Endothelial cell of umbilical vein (primary cell): Measurements from ENCODE around the gene FEN1. TPM values are rescaled to one million over a fixed set of nuclear protein-coding genes. Genes with fewer than 3 reads are reported as not detected.
A peak's percentile ranks its signal among the peaks of the same experiment; 100 is the strongest.

Source experiments
- BruUV-seq: library from RNA; stranded (reverse); fragments of 400-500 nt; replicated peaks from 2 replicates; lab custom pipeline; 2021; lab: Mats Ljungman, UMichigan
- CTCF ChIA-PET: fragments of 300-600, 350-600 bp; sonication (Branson Sonifier 250); formaldehyde crosslinking; loops from one replicate; lab custom pipeline; 2021; ENCODE audit warnings: antibody characterized with exemption, inconsistent platforms; lab: Charles Lee
- POLR2A ChIA-PET: fragments of 300-600, 350-600 bp; sonication (Branson Sonifier 250); formaldehyde crosslinking; loops from one replicate; lab custom pipeline; 2021; ENCODE audit warnings: antibody characterized with exemption, inconsistent platforms; lab: Charles Lee
- DNase-seq: peaks from one replicate; pipeline ENCODE4 v3.0.0-alpha.2; 2011; ENCODE audit warnings: low read depth, low spot score
- FAIRE-seq: peaks from 2 replicates; lab custom pipeline; 2011; peaks lifted over from hg19 to GRCh38; lab: Jason Lieb, UNC
- H2AFZ ChIP-seq: 2 replicates; pipeline ENCODE4 v1.6.0; 2012; ENCODE audit warnings: low read depth, low read length, control low read depth, inconsistent platforms
- H3K27ac ChIP-seq: 2 replicates; pipeline ENCODE4 v1.5.1; 2011; ENCODE audit warnings: low read depth, mild to moderate bottlenecking, control low read depth, low read length, moderate library complexity; ENCODE audit not compliant: insufficient read depth
- H3K27me3 ChIP-seq, 2 experiments: 2 replicates each; pipeline versions ENCODE4 v1.6.0 to v1.6.1; 2011; ENCODE audit warnings: low read length in 2 of 2, mixed read lengths in 1 of 2; ENCODE audit not compliant: control insufficient read depth in 2 of 2, insufficient read depth in 2 of 2
- H3K36me3 ChIP-seq, 2 experiments: 2 replicates in 1 of 2; 3 replicates in 1 of 2; pipeline ENCODE4 v1.5.1; 2011; ENCODE audit warnings: low read length in 2 of 2, mild to moderate bottlenecking in 1 of 2, moderate library complexity in 1 of 2; ENCODE audit not compliant: control insufficient read depth in 2 of 2, insufficient read depth in 2 of 2; ENCODE audit errors: extremely low read depth in 1 of 2
- H3K4me1 ChIP-seq: 3 replicates; pipeline ENCODE4 v1.5.1; 2011; ENCODE audit warnings: mild to moderate bottlenecking, low read length; ENCODE audit not compliant: control insufficient read depth, insufficient read depth; ENCODE audit errors: extremely low read depth
- H3K4me2 ChIP-seq: 2 replicates; pipeline ENCODE4 v1.6.1; 2011; ENCODE audit warnings: low read length, control low read depth, mixed read lengths; ENCODE audit not compliant: insufficient read depth
- H3K4me3 ChIP-seq, 3 experiments: fragments of 200-600 bp in 1 of 3; sonication (generic), shearing (Covaris generic) in 1 of 3; replicated peaks in 1 of 3; 2 replicates each; pipeline ENCODE4 v1.5.1; 2011 to 2016; ENCODE audit warnings: control low read depth in 3 of 3, low read length in 3 of 3, mild to moderate bottlenecking in 2 of 3, inconsistent platforms in 1 of 3, low read depth in 1 of 3, moderate library complexity in 1 of 3; ENCODE audit not compliant: insufficient read depth in 1 of 3
- H3K79me2 ChIP-seq: 2 replicates; pipeline ENCODE4 v1.6.0; 2012; ENCODE audit warnings: low read length, inconsistent platforms; ENCODE audit not compliant: control insufficient read depth, insufficient read depth
- H3K9ac ChIP-seq: replicated peaks from 2 replicates; pipeline ENCODE3; 2011; ENCODE audit warnings: low read length, control low read depth; ENCODE audit not compliant: insufficient read depth; ENCODE audit errors: extremely low read depth
- H3K9me1 ChIP-seq: replicated peaks from 3 replicates; pipeline ENCODE4 v1.6.0; 2011; ENCODE audit warnings: mild to moderate bottlenecking, low read length; ENCODE audit not compliant: control insufficient read depth, insufficient read depth; ENCODE audit errors: extremely low read depth
- H3K9me3 ChIP-seq: replicated peaks from 2 replicates; pipeline ENCODE4 v1.5.1; 2012; ENCODE audit warnings: low read length, inconsistent platforms; ENCODE audit not compliant: control insufficient read depth, insufficient read depth
- H4K20me1 ChIP-seq: replicated peaks from 2 replicates; pipeline ENCODE3; 2011; ENCODE audit warnings: mild to moderate bottlenecking, low read length; ENCODE audit not compliant: control insufficient read depth, insufficient read depth; ENCODE audit errors: extremely low read depth
- EZH2 ChIP-seq: IDR thresholded peaks from 2 replicates; pipeline ENCODE4 v1.6.1; 2012; ENCODE audit warnings: borderline replicate concordance, low read depth, mild to moderate bottlenecking, moderate library complexity, low read length, inconsistent platforms; ENCODE audit not compliant: severe bottlenecking
- FOS ChIP-seq: IDR thresholded peaks from 2 replicates; pipeline ENCODE4 v1.6.1; 2011; ENCODE audit warnings: mild to moderate bottlenecking, low read length, moderate library complexity, borderline replicate concordance; ENCODE audit not compliant: insufficient read depth
- GATA2 ChIP-seq: IDR thresholded peaks from 2 replicates; pipeline ENCODE4 v1.7.0; 2011; ENCODE audit warnings: low read depth, mild to moderate bottlenecking, moderate library complexity, mixed read lengths, low read length; ENCODE audit not compliant: insufficient read length, insufficient read depth
- JUN ChIP-seq: IDR thresholded peaks from 2 replicates; pipeline ENCODE4 v1.6.1; 2011; ENCODE audit warnings: borderline replicate concordance, low read depth; ENCODE audit not compliant: insufficient read length, insufficient read depth
- MYC ChIP-seq: IDR thresholded peaks from one replicate; pipeline ENCODE4 v1.6.1; 2011; ENCODE audit warnings: mild to moderate bottlenecking, low read depth, low read length
- POLR2A ChIP-seq: IDR thresholded peaks from 2 replicates; pipeline ENCODE4 v1.6.1; 2012; ENCODE audit warnings: low read depth, mild to moderate bottlenecking, control low read depth, low read length
- POLR2AphosphoS5 ChIP-seq: IDR thresholded peaks from 2 replicates; pipeline ENCODE4 v1.6.1; 2012; ENCODE audit warnings: low read depth, mild to moderate bottlenecking, control low read depth, low read length, moderate library complexity; ENCODE audit not compliant: insufficient read depth
- dilution Hi-C: fragments of 300-500 bp; cut with MboI; formaldehyde crosslinking; loops from one replicate; pipeline ENCODE4 v1.15.0; 2019; ENCODE audit warnings: low sequenced_read_pairs; ENCODE audit not compliant: extremely low pct_ligation_motif_present
- intact Hi-C: fragments of 100-400 bp; cut with micrococcal nuclease; formaldehyde crosslinking; loops from one replicate; pipeline ENCODE4 v1.10.0; 2022
- polyA plus RNA-seq, 4 experiments: library from polyadenylated mRNA; depleted of rRNA in 3 of 4; stranded (reverse) in 3 of 4; unstranded in 1 of 4; fragments of >200 nt; gene quantifications; 2 replicates each; pipeline versions ENCODE4 v1.2.1 to v1.2.3, GENCODE V29; 2011 to 2012; ENCODE audit warnings: missing spikeins in 1 of 4
- total RNA-seq: library from RNA; stranded (reverse); gene quantifications from 2 replicates; pipeline ENCODE4 v1.2.3, GENCODE V29; 2021
- TF ChIP-seq, protein P1 (sequence below), 2 donors: IDR thresholded peaks; 1 replicate in 1 of 2; 2 replicates in 1 of 2; pipeline ENCODE4 v1.5.1; 2011; ENCODE audit warnings: low read length in 2 of 2, mild to moderate bottlenecking in 2 of 2, moderate library complexity in 2 of 2, control low read depth in 1 of 2, inconsistent platforms in 1 of 2, low read depth in 1 of 2; ENCODE audit not compliant: insufficient read depth in 1 of 2; ENCODE audit errors: extremely low read depth in 1 of 2
- TF ChIP-seq, protein P2 (sequence below): IDR thresholded peaks from 2 replicates; pipeline ENCODE4 v1.6.1; 2011; ENCODE audit not compliant: insufficient read depth, insufficient read length

FEN1 gene
- total and polyA plus RNA-seq, 2 donors (not counting 3 experiments of a cell fraction or from before 2014, with no cell fraction given): 29.3 to 60.5 TPM

DNA sequence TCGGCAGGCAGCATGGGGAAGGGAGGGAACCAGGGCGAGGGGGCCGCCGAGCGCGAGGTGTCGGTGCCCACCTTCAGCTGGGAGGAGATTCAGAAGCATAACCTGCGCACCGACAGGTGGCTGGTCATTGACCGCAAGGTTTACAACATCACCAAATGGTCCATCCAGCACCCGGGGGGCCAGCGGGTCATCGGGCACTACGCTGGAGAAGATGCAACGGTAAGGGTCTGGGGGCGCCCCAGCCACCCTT lies 35.6 kb downstream of the FEN1 start:
- Histone ChIP-seq H3K4me3 (peak overlapping the region; percentile 69 to 93 (median 76)), H3K27ac (peak overlapping the region; percentile 86), H2AFZ (no peak overlapping the region), H4K20me1 (peaks cover 4% of the 10 kb centered on the region), H3K27me3 (no peaks in the 10 kb centered on the region), H3K4me2 (peak overlapping the region; percentile 77), H3K9ac (peak overlapping the region; percentile 43), H3K79me2 (peaks cover 53% of the 10 kb centered on the region), H3K4me1 (peaks cover 45% of the 10 kb centered on the region), H3K36me3 (no peaks in the 10 kb centered on the region), H3K9me3 (no peaks in the 10 kb centered on the region), H3K9me1 (no peaks in the 10 kb centered on the region)
- FAIRE-seq: peak; percentile 24
- CTCF ChIA-PET: interaction anchor here (1.0 to 3.6 kb wide), 10 partner anchors 8 to 280 kb away, joined by 3 to 50 read pairs (median 4); partner anchors contain the start of genes FADS1, FEN1 and TMEM258
- dilution Hi-C loops: no loop called here
- no TSS peak for BruUV-seq
- intact Hi-C loops: no loop called here
- no peak for TF ChIP-seq JUN
- TF ChIP-seq FOS: no peak
- no peak for TF ChIP-seq MYC
- TF ChIP-seq POLR2A: peak; percentile 87
- TF ChIP-seq GATA2: no peak
- POLR2A ChIA-PET: interaction anchor here (1.8 to 4.3 kb wide), 2 partner anchors 12 to 31 kb away, joined by 4 to 36 read pairs; partner anchors contain the start of gene FADS1
- DNase-seq: no peak

DNA sequence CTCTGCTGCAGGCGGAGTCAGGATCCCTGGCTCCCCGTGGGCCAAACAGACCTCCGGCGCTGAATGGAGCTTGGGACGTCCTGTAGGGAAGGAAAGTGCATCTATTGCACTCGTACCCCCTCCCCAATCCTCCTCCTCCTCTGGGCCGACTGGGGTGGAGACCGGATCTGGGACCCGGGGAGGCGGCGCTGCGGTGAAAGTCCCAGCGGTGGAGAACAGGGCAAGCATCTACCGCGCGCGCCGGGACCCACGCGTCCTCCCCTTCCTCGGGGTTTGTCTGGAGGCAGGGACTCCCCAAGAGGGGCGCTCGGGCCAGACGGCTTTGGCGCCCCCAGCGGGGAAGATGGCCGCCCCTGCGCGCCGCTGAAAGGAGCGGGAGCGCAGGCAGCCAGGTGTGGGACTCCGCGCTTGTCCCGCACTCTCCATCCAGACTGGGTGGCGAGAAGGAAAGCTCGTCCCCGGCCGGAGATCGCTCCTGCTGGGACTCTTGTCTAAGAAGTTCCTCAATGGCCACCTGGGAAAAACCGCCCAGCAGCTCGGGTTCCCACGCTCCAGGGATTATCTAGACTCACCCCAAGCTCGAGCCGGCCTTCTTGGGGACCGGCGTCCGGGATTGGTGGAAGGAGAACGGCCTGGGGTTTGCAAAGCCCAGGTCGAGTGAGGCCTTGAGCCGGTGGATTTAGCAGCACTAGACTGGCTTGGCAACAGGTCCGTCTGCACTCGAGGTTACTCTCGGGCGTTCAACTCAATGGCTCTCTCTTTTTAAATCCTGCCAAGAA lies 36.1 kb downstream of the FEN1 start:
- Histone ChIP-seq H3K9me1 (no peaks in the 10 kb centered on the region), H3K36me3 (no peaks in the 10 kb centered on the region), H3K9me3 (no peaks in the 10 kb centered on the region), H4K20me1 (peaks cover 4% of the 10 kb centered on the region), H3K4me1 (peaks cover 51% of the 10 kb centered on the region), H3K27ac (peak overlapping the region; percentile 86), H3K4me2 (peak overlapping the region; percentile 77), H3K27me3 (no peaks in the 10 kb centered on the region), H2AFZ (no peak overlapping the region), H3K79me2 (peaks cover 58% of the 10 kb centered on the region), H3K4me3 (peak overlapping the region; percentile 69 to 93 (median 76)), H3K9ac (peak overlapping the region; percentile 43)
- intact Hi-C loops (no loop called here), dilution Hi-C loops (no loop called here)
- FAIRE-seq: peak; percentile 69
- peak; percentile 59 for DNase-seq
- ChIA-PET POLR2A (interaction anchor here (1.8 to 4.3 kb wide), 2 partner anchors 12 to 32 kb away, joined by 4 to 36 read pairs; partner anchors contain the start of gene FADS1), CTCF (interaction anchor here (1.0 to 3.6 kb wide), 11 partner anchors 9 to 253 kb away, joined by 3 to 50 read pairs (median 4); partner anchors contain the start of genes FADS1, FEN1 and TMEM258)
- TF ChIP-seq POLR2AphosphoS5 (peak; percentile 38), MYC (no peak), JUN (no peak), FOS (no peak), POLR2A (no peak), GATA2 (no peak), EZH2 (no peak)
- TF ChIP-seq, protein P1, sequence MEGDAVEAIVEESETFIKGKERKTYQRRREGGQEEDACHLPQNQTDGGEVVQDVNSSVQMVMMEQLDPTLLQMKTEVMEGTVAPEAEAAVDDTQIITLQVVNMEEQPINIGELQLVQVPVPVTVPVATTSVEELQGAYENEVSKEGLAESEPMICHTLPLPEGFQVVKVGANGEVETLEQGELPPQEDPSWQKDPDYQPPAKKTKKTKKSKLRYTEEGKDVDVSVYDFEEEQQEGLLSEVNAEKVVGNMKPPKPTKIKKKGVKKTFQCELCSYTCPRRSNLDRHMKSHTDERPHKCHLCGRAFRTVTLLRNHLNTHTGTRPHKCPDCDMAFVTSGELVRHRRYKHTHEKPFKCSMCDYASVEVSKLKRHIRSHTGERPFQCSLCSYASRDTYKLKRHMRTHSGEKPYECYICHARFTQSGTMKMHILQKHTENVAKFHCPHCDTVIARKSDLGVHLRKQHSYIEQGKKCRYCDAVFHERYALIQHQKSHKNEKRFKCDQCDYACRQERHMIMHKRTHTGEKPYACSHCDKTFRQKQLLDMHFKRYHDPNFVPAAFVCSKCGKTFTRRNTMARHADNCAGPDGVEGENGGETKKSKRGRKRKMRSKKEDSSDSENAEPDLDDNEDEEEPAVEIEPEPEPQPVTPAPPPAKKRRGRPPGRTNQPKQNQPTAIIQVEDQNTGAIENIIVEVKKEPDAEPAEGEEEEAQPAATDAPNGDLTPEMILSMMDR (IDR thresholded peaks at IDR 0.05; ENCODE audit: extremely low read depth in 1 of 2, insufficient read depth in 1 of 2, low read depth in 1 of 2, low read length in 2 of 2): peak; percentile 55 to 71
- TF ChIP-seq, protein P2, sequence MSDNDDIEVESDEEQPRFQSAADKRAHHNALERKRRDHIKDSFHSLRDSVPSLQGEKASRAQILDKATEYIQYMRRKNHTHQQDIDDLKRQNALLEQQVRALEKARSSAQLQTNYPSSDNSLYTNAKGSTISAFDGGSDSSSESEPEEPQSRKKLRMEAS: no peak
- no TSS peak for BruUV-seq
